GM12875 (cell line): Measurements from ENCODE around the gene ANKS1B.

Experiments used
- H3K4me3 ChIP-seq: one replicate; pipeline ENCODE4 v1.5.1; 2011; ENCODE audit warnings: low read depth, low read length, control low read depth
- CTCF ChIP-seq: IDR thresholded peaks from 2 replicates; pipeline ENCODE4 v1.5.1; 2011; ENCODE audit warnings: low read depth, mild to moderate bottlenecking, control low read depth, inconsistent platforms, low read length, moderate library complexity, borderline replicate concordance; ENCODE audit not compliant: insufficient read depth

Gene ANKS1B

GRCh38 chr12:98738539-98738938 lies 1246.2 kb downstream of the ANKS1B start:
- TF ChIP-seq CTCF = no peak
- no peak overlapping the region for H3K4me3 ChIP-seq

GRCh38 chr12:98738002-98738401 lies 1246.7 kb downstream of the ANKS1B start:
- no peak overlapping the region for H3K4me3 ChIP-seq
- no peak for TF ChIP-seq CTCF

GRCh38 chr12:98737322-98737712 lies 1247.4 kb downstream of the ANKS1B start:
- no peak overlapping the region for H3K4me3 ChIP-seq
- no peak for TF ChIP-seq CTCF

GRCh38 chr12:98736352-98737321 lies 1248.1 kb downstream of the ANKS1B start:
- TF ChIP-seq CTCF = no peak
- H3K4me3 ChIP-seq = no peak overlapping the region

GRCh38 chr12:98735821-98736220 lies 1248.9 kb downstream of the ANKS1B start:
- H3K4me3 ChIP-seq = no peak overlapping the region
- TF ChIP-seq CTCF = no peak

- no peak for TF ChIP-seq CTCF
- H3K4me3 ChIP-seq = no peak overlapping the region
Measured at GRCh38 chr12:98733667-98734350, 1250.9 kb downstream of the ANKS1B start.
